Endothelial cell of umbilical vein (primary cell): Measurements from ENCODE around the gene RAMAC. TPM values are rescaled to one million over a fixed set of nuclear protein-coding genes. Genes with fewer than 3 reads are reported as not detected.

Experiments
- BruUV-seq: library from RNA; stranded (reverse); fragments of 400-500 nt; replicated peaks from 2 replicates; lab custom pipeline; 2021; lab: Mats Ljungman, UMichigan
- CTCF ChIA-PET: fragments of 300-600, 350-600 bp; sonication (Branson Sonifier 250); formaldehyde crosslinking; loops from one replicate; lab custom pipeline; 2021; ENCODE audit warnings: antibody characterized with exemption, inconsistent platforms; lab: Charles Lee
- POLR2A ChIA-PET: fragments of 300-600, 350-600 bp; sonication (Branson Sonifier 250); formaldehyde crosslinking; loops from one replicate; lab custom pipeline; 2021; ENCODE audit warnings: antibody characterized with exemption, inconsistent platforms; lab: Charles Lee
- DNase-seq: peaks from one replicate; pipeline ENCODE4 v3.0.0-alpha.2; 2011; ENCODE audit warnings: low read depth, low spot score
- FAIRE-seq: peaks from 2 replicates; lab custom pipeline; 2011; peaks lifted over from hg19 to GRCh38; lab: Jason Lieb, UNC
- H2AFZ ChIP-seq: 2 replicates; pipeline ENCODE4 v1.6.0; 2012; ENCODE audit warnings: low read depth, low read length, control low read depth, inconsistent platforms
- H3K27ac ChIP-seq: 2 replicates; pipeline ENCODE4 v1.5.1; 2011; ENCODE audit warnings: low read depth, mild to moderate bottlenecking, control low read depth, low read length, moderate library complexity; ENCODE audit not compliant: insufficient read depth
- H3K27me3 ChIP-seq, 2 experiments: 2 replicates each; pipeline versions ENCODE4 v1.6.0 to v1.6.1; 2011; ENCODE audit warnings: low read length in 2 of 2, mixed read lengths in 1 of 2; ENCODE audit not compliant: control insufficient read depth in 2 of 2, insufficient read depth in 2 of 2
- H3K36me3 ChIP-seq, 2 experiments: 2 replicates in 1 of 2; 3 replicates in 1 of 2; pipeline ENCODE4 v1.5.1; 2011; ENCODE audit warnings: low read length in 2 of 2, mild to moderate bottlenecking in 1 of 2, moderate library complexity in 1 of 2; ENCODE audit not compliant: control insufficient read depth in 2 of 2, insufficient read depth in 2 of 2; ENCODE audit errors: extremely low read depth in 1 of 2
- H3K4me1 ChIP-seq: 3 replicates; pipeline ENCODE4 v1.5.1; 2011; ENCODE audit warnings: mild to moderate bottlenecking, low read length; ENCODE audit not compliant: control insufficient read depth, insufficient read depth; ENCODE audit errors: extremely low read depth
- H3K4me2 ChIP-seq: 2 replicates; pipeline ENCODE4 v1.6.1; 2011; ENCODE audit warnings: low read length, control low read depth, mixed read lengths; ENCODE audit not compliant: insufficient read depth
- H3K4me3 ChIP-seq, 3 experiments: fragments of 200-600 bp in 1 of 3; sonication (generic), shearing (Covaris generic) in 1 of 3; replicated peaks in 1 of 3; 2 replicates each; pipeline ENCODE4 v1.5.1; 2011 to 2016; ENCODE audit warnings: control low read depth in 3 of 3, low read length in 3 of 3, mild to moderate bottlenecking in 2 of 3, inconsistent platforms in 1 of 3, low read depth in 1 of 3, moderate library complexity in 1 of 3; ENCODE audit not compliant: insufficient read depth in 1 of 3
- H3K79me2 ChIP-seq: 2 replicates; pipeline ENCODE4 v1.6.0; 2012; ENCODE audit warnings: low read length, inconsistent platforms; ENCODE audit not compliant: control insufficient read depth, insufficient read depth
- H3K9ac ChIP-seq: replicated peaks from 2 replicates; pipeline ENCODE3; 2011; ENCODE audit warnings: low read length, control low read depth; ENCODE audit not compliant: insufficient read depth; ENCODE audit errors: extremely low read depth
- H3K9me1 ChIP-seq: replicated peaks from 3 replicates; pipeline ENCODE4 v1.6.0; 2011; ENCODE audit warnings: mild to moderate bottlenecking, low read length; ENCODE audit not compliant: control insufficient read depth, insufficient read depth; ENCODE audit errors: extremely low read depth
- H3K9me3 ChIP-seq: replicated peaks from 2 replicates; pipeline ENCODE4 v1.5.1; 2012; ENCODE audit warnings: low read length, inconsistent platforms; ENCODE audit not compliant: control insufficient read depth, insufficient read depth
- H4K20me1 ChIP-seq: replicated peaks from 2 replicates; pipeline ENCODE3; 2011; ENCODE audit warnings: mild to moderate bottlenecking, low read length; ENCODE audit not compliant: control insufficient read depth, insufficient read depth; ENCODE audit errors: extremely low read depth
- EZH2 ChIP-seq: IDR thresholded peaks from 2 replicates; pipeline ENCODE4 v1.6.1; 2012; ENCODE audit warnings: borderline replicate concordance, low read depth, mild to moderate bottlenecking, moderate library complexity, low read length, inconsistent platforms; ENCODE audit not compliant: severe bottlenecking
- JUN ChIP-seq: IDR thresholded peaks from 2 replicates; pipeline ENCODE4 v1.6.1; 2011; ENCODE audit warnings: borderline replicate concordance, low read depth; ENCODE audit not compliant: insufficient read length, insufficient read depth
- dilution Hi-C: fragments of 300-500 bp; cut with MboI; formaldehyde crosslinking; loops from one replicate; pipeline ENCODE4 v1.15.0; 2019; ENCODE audit warnings: low sequenced_read_pairs; ENCODE audit not compliant: extremely low pct_ligation_motif_present
- intact Hi-C: fragments of 100-400 bp; cut with micrococcal nuclease; formaldehyde crosslinking; loops from one replicate; pipeline ENCODE4 v1.10.0; 2022
- polyA plus RNA-seq, 4 experiments: library from polyadenylated mRNA; depleted of rRNA in 3 of 4; stranded (reverse) in 3 of 4; unstranded in 1 of 4; fragments of >200 nt; gene quantifications; 2 replicates each; pipeline versions ENCODE4 v1.2.1 to v1.2.3, GENCODE V29; 2011 to 2012; ENCODE audit warnings: missing spikeins in 1 of 4
- total RNA-seq: library from RNA; stranded (reverse); gene quantifications from 2 replicates; pipeline ENCODE4 v1.2.3, GENCODE V29; 2021

RAMAC gene
- total and polyA plus RNA-seq, 2 donors (not counting 3 experiments of a cell fraction or from before 2014, with no cell fraction given): 12.5 to 14.1 TPM

- Histone ChIP-seq H2AFZ (peak within 1 kb of the TSS; percentile 44), H3K27ac (no peak within 1 kb of the TSS), H3K9ac (no peak within 1 kb of the TSS), H3K27me3 (peaks cover 16 to 29% of the 10 kb centered on the region in 2 experiments), H3K36me3 (no peaks in the 10 kb centered on the region), H3K9me3 (no peaks in the 10 kb centered on the region), H3K9me1 (no peaks in the 10 kb centered on the region), H4K20me1 (no peaks in the 10 kb centered on the region), H3K79me2 (no peaks in the 10 kb centered on the region), H3K4me2 (peak within 1 kb of the TSS; percentile 42), H3K4me1 (peaks cover 2% of the 10 kb centered on the region), H3K4me3 (peak within 1 kb of the TSS in 2 of 3 experiments; percentile 11 to 28)
- TF ChIP-seq EZH2 (peak; percentile 56), JUN (no peak)
- FAIRE-seq (no peak), DNase-seq (no peak)
- intact Hi-C loops (loop anchor here (10.0 kb wide), 1 partner anchor 108 kb away; no protein-coding TSS in a partner anchor), dilution Hi-C loops (no loop called here)
- POLR2A ChIA-PET: no interaction called here
- no TSS peak for BruUV-seq
- CTCF ChIA-PET: no interaction called here
Measured at GRCh38 chr15:82952158-82953081, 33.6 kb upstream of the RAMAC start, which contains the start of gene HOMER2. HOMER2 (minus strand) TSS chr15:82952720; CDS start chr15:82952535, 185 bp downstream.

- Histone ChIP-seq H3K9me1 (no peaks in the 10 kb centered on the region), H3K9ac (no peak overlapping the region), H3K9me3 (no peaks in the 10 kb centered on the region), H3K36me3 (no peaks in the 10 kb centered on the region), H3K4me1 (no peaks in the 10 kb centered on the region), H2AFZ (no peak overlapping the region), H3K79me2 (no peaks in the 10 kb centered on the region), H3K27ac (no peak overlapping the region), H3K4me3 (no peak overlapping the region), H4K20me1 (no peaks in the 10 kb centered on the region), H3K27me3 (peaks cover 0 to 1% of the 10 kb centered on the region in 2 experiments), H3K4me2 (no peak overlapping the region)
- no peak for TF ChIP-seq JUN
- intact Hi-C loops (loop anchor here (10.0 kb wide), 1 partner anchor 114 kb away; no protein-coding TSS in a partner anchor), dilution Hi-C loops (no loop called here)
- DNase-seq: no peak
- no TSS peak for BruUV-seq
- ChIA-PET CTCF (no interaction called here), POLR2A (no interaction called here)
- FAIRE-seq: no peak
Measured at GRCh38 chr15:82958638-82959037, 27.4 kb upstream of the RAMAC start.
